ENCODE data around the gene TDRD1. TPM values are rescaled to one million over a fixed set of nuclear protein-coding genes. Genes with fewer than 3 reads are reported as not detected.

TDRD1 gene
- total and polyA plus RNA-seq, 9 of the 15 experiments (the other 6 are each of a cell fraction or from before 2014, with no cell fraction given) = not detected

DNA sequence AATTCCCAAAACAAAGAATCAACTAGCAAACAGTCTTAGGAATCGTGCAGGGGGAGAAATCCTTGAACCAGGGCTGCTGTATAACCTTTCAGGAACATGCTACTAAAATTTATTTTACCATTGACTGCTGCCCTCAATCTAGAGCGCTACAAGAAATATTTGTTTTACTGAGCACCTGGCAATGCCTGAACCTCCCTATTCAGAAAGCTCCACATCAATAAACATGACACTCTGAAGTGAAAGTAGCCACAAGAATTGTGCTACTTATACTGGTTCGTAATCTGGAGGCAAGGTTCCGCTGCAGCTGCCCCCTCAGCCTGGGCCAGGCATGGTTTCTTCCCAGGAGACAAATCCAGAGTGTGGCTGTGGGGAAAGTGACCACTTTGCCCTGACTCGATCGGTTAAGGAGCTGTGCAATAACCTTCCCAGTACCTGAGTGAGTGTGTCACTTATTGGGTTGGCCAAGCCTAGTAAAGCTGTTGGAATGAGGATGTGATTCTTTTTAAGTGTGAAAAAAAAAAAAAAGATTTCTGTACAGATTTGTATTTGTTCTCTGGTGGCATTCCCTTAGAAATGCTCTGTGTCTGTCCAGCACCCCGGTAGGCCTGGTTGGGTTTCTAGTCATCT, 67.6 kb downstream of the TDRD1 start:
- intact Hi-C loops (cut with micrococcal nuclease) (no loop called here), in situ Hi-C loops (cut with MboI) (no loop called here)
- ATAC-seq = no peak
- Histone ChIP-seq H2AFZ (ENCODE audit: low read depth, low read length) (no peak overlapping the region), H3K9ac (ENCODE audit: insufficient read depth in 1 of 2, low read depth in 2 of 2, low read length in 2 of 2) (no peak overlapping the region), H3K27me3 (ENCODE audit: control insufficient read depth in 2 of 2, insufficient read depth in 2 of 2, low read length in 2 of 2) (peaks cover 0 to 23% of the 10 kb centered on the region in 2 experiments; a peak in 3 of 5 replicates), H3K36me3 (ENCODE audit: control insufficient read depth, insufficient read depth, low read length) (no peaks in the 10 kb centered on the region), H3K79me2 (ENCODE audit: control insufficient read depth, insufficient read depth, low read length) (no peaks in the 10 kb centered on the region), H3K9me1 (ENCODE audit: control insufficient read depth, insufficient read depth, low read length) (no peaks in the 10 kb centered on the region), H3K4me3 (no peak overlapping the region), H4K20me1 (replicated peaks; ENCODE audit: control insufficient read depth, insufficient read depth, low read length) (no peaks in the 10 kb centered on the region), H3K27ac (ENCODE audit: extremely low read depth, low read depth, low read length) (no peak overlapping the region), H3K9me3 (replicated peaks; ENCODE audit: control insufficient read depth, insufficient read depth, low read depth, low read length) (no peaks in the 10 kb centered on the region), H3K4me2 (ENCODE audit: insufficient read depth, low read length) (no peak overlapping the region), H3K4me1 (replicated peaks in 1 of 2; ENCODE audit: control insufficient read depth in 2 of 2, insufficient read depth in 2 of 2, low read length in 2 of 2) (no peaks in the 10 kb centered on the region)
- POLR2A ChIA-PET = interaction anchor here (0.9 to 1.8 kb wide), 2 partner anchors 17 to 41 kb away, joined by 4 read pairs; no protein-coding TSS in a partner anchor
- 0% methylated on average over 7 of the region's 7 CpGs for WGBS (ENCODE audit: insufficient coverage, low coverage, missing lambda C conversion rate)
- no peak for DNase-seq (ENCODE audit: extremely low read depth in 1 of 4, low spot score in 3 of 4)
- BruUV-seq (replicated peaks) = no TSS peak
- CTCF ChIA-PET (ENCODE audit: low intra/inter-chr PET ratio) = no interaction called here
- FAIRE-seq = no peak
- TF ChIP-seq NFYB (IDR thresholded peaks at IDR 0.05; ENCODE audit: extremely low read depth, insufficient read length) (no peak), ZNF589 (CRISPR knock-in tag; IDR thresholded peaks at IDR 0.05; ENCODE audit: low read depth) (no peak), PRPF4 (IDR thresholded peaks at IDR 0.05; ENCODE audit: insufficient read depth, low read depth, low read length, poor library complexity, severe bottlenecking) (no peak), ZEB2 (IDR thresholded peaks at IDR 0.05) (no peak), THRB (CRISPR knock-in tag; conservative IDR thresholded peaks at IDR 0.05) (no peak)
- TF ChIP-seq, protein P1, sequence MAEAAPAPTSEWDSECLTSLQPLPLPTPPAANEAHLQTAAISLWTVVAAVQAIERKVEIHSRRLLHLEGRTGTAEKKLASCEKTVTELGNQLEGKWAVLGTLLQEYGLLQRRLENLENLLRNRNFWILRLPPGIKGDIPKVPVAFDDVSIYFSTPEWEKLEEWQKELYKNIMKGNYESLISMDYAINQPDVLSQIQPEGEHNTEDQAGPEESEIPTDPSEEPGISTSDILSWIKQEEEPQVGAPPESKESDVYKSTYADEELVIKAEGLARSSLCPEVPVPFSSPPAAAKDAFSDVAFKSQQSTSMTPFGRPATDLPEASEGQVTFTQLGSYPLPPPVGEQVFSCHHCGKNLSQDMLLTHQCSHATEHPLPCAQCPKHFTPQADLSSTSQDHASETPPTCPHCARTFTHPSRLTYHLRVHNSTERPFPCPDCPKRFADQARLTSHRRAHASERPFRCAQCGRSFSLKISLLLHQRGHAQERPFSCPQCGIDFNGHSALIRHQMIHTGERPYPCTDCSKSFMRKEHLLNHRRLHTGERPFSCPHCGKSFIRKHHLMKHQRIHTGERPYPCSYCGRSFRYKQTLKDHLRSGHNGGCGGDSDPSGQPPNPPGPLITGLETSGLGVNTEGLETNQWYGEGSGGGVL (CRISPR knock-in tag; IDR thresholded peaks at IDR 0.05) = no peak
